GM10248 (cell line): ENCODE data around the gene GPR108.
A peak's percentile ranks its signal among the peaks of the same experiment; 100 is the strongest.

Source experiments
- CTCF ChIA-PET: fragments of 300-600 bp; sonication (Branson Sonifier 250); formaldehyde crosslinking; extraction: SDS; loops from one replicate; lab custom pipeline; 2021; ENCODE audit warnings: antibody characterized with exemption; lab: Yijun Ruan, JAX
- POLR2A ChIA-PET: fragments of 350-650 bp; sonication (Branson Sonifier 250); formaldehyde crosslinking; extraction: SDS; loops from one replicate; lab custom pipeline; 2020; ENCODE audit warnings: antibody characterized with exemption; lab: Yijun Ruan, JAX
- DNase-seq: peaks from one replicate; pipeline ENCODE4 v3.0.0; 2012; ENCODE audit errors: extremely low spot score
- CTCF ChIP-seq: IDR thresholded peaks from 2 replicates; pipeline ENCODE4 v1.5.1; 2012; ENCODE audit warnings: mild to moderate bottlenecking, low read depth; ENCODE audit errors: extremely low read depth, missing control alignments, control extremely low read depth

GPR108 gene

GRCh38 chr19:6724631-6725492 lies 12.5 kb downstream of the GPR108 start:
- POLR2A ChIA-PET = no interaction called here
- no peak for TF ChIP-seq CTCF
- CTCF ChIA-PET = interaction anchor here (2.6 kb wide), 1 partner anchor 13 kb away, joined by 11 read pairs; the partner anchor contains the start of gene GPR108
- DNase-seq = no peak

- no peak for TF ChIP-seq CTCF
- POLR2A ChIA-PET = no interaction called here
- DNase-seq = no peak
- CTCF ChIA-PET = interaction anchor here (2.6 kb wide), 1 partner anchor 14 kb away, joined by 11 read pairs; the partner anchor contains the start of gene GPR108
Observed at GRCh38 chr19:6723738-6724137, 13.6 kb downstream of the GPR108 start.

- ChIA-PET CTCF (no interaction called here), POLR2A (no interaction called here)
- no peak for TF ChIP-seq CTCF
- no peak for DNase-seq
Observed at GRCh38 chr19:6723108-6723618, 14.2 kb downstream of the GPR108 start.

- POLR2A ChIA-PET = no interaction called here
- CTCF ChIA-PET = interaction anchor here (0.9 kb wide), 1 partner anchor 14 kb away, joined by 3 read pairs; no protein-coding TSS in a partner anchor
- peak; percentile 73 for DNase-seq
Observed at GRCh38 chr19:6721773-6722172, 15.6 kb downstream of the GPR108 start.

GRCh38 chr19:6721138-6721474 lies 16.3 kb downstream of the GPR108 start:
- POLR2A ChIA-PET = no interaction called here
- CTCF ChIA-PET = interaction anchor here (1.1 kb wide), 2 partner anchors 16 to 142 kb away, joined by 4 read pairs; partner anchors contain the start of gene GPR108
- no peak for TF ChIP-seq CTCF
- no peak for DNase-seq

More at GRCh38 chr19:6721773-6722172, 15.6 kb downstream of the GPR108 start:
- no peak for TF ChIP-seq CTCF

GRCh38 chr19:6720369-6721137 lies 16.8 kb downstream of the GPR108 start, which contains the start of gene C3:
TSS of gene C3 (minus strand) at chr19:6720650. CDS start at chr19:6720589, 61 bp downstream.
- DNase-seq = no peak
- no peak for TF ChIP-seq CTCF
- ChIA-PET POLR2A (no interaction called here), CTCF (interaction anchor here (1.1 kb wide), 2 partner anchors 16 to 143 kb away, joined by 4 read pairs; partner anchors contain the start of gene GPR108)
